GM19193 (cell line): ENCODE results near the gene CHST2.

Source experiments
- POLR2A ChIP-seq: IDR thresholded peaks from 4 replicates; pipeline ENCODE4 v1.6.1; 2011; ENCODE audit not compliant: insufficient read depth, insufficient read length; ENCODE audit errors: extremely low read depth

CHST2 gene

DNA sequence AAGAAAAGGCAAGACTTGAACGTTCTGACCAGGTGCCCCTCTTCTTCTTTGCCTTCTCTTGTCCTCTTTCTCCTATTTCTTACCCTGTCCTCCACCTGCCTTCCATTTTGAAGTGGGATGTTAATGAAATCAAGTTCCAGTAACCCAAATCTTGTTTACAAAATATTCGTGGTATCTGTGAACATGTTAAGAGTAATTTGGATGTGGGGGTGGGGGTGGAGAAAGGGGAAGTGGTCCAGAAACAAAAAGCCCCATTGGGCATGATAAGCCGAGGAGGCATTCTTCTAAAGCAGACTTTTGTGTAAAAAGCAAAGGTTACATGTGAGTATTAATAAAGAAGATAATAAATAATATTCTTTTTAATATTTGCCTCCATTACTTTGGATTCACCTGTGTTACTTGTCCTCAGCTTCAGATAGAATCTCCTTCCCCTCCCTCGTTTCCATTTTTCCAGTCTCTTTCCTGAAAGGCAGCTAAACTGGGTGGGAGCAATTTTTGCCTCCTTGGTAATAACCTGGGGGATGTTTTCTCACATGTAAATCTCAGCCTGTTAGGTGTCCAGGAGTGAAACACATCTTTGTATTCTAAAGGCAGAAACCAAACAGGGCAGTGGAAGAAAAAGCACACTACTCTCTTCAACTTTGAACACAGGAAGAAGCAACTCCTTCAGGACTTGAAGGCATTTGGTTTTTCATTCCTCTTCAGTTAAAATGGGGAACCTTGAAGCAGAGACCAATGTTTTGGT is 3.2 kb downstream of the CHST2 start:
- no peak for TF ChIP-seq POLR2A

GRCh38 chr3:143123353-143123984 is 3.9 kb downstream of the CHST2 start:
- TF ChIP-seq POLR2A: no peak

GRCh38 chr3:143124601-143125520 is 5.3 kb downstream of the CHST2 start:
- TF ChIP-seq POLR2A: no peak

DNA sequence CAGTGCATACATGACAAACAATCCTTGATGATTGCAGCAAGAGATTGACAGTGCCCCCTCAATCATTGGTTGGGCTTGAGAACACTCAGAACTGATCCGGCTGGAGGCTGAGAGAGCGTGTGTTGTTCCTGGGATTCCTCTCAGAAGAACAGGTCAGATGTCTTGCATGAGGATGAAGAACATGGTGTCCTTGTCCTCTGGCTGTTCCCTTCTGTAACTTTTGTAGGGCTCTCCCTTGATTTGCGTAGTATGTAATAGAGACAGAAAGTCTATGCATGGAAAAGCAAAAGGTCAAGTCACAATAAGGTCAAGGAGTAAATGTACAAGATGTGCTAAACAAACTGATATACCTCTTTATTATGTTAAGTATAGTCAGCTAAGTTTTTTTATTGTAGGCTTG is 8.2 kb downstream of the CHST2 start:
- TF ChIP-seq POLR2A: no peak

DNA sequence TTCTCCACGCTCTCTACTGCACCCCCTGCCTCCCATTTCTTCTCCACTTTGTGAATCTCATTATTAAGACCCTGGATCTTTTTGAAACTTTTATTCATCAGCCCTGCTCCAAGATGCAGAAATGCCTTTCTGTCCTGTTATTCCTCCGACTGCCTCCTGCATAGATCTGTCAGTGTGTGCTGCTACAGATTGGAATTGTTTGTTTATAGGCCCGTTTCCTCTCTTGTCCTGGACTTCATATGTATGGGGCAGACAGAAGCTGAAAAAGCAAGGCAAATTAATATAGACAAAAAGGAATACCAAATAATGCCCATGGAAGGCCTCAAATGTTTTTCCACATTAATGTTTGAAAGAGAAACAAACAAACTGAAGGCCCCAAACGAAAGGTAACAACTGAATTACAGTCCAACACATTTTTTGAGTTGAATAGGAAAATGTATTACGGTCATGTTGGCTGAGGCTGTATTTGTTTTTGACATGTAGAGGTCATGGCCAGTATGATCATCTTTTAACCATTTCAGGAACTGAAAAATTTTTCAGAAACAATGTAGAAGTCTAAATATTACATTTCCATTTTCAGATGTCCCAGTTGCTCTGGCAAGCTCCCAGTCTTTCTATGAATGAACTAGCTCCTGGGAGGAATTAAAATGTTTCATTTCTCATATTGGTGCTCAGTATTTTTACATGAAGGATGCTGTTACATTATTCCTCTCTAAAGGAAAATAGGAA is 8.8 kb downstream of the CHST2 start:
- no peak for TF ChIP-seq POLR2A

DNA sequence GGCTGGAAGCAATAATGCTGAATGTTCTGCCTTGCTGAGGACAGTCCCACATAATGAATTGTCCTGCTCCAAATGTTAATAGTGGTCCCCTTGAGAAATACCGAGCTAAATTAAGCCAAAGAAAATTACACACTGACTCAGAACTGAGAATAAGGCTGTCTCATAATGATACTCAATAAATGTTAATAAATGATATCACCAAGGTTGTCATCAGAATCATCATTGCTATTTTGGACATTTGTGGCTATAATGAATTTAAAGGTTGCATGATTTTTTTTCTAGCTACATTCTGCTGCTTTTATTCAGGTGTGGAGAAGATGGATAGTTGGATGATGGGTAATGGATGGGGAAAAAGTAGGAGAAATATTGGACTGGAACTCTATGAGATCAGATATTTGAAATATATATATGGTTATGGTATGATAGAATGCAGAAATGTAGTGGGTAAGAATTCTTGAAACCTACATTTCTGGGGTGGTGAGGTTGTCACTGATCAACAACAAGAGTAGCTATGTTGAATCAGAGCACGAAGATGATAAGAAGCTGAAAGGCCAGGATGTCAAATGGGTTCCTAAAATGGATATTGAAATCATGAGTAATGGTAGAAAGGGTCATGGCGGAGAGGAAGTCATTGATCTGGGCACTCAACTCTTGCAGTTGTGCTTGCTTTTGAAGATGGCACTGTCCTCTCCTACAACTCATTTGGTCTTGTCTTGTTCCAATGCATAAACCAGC is 12.8 kb downstream of the CHST2 start:
- TF ChIP-seq POLR2A: no peak

- TF ChIP-seq POLR2A: no peak
Measured at GRCh38 chr3:143134471-143134870, 14.9 kb downstream of the CHST2 start.

GRCh38 chr3:143135150-143135549 is 15.6 kb downstream of the CHST2 start:
- no peak for TF ChIP-seq POLR2A

- no peak for TF ChIP-seq POLR2A
Measured at GRCh38 chr3:143137435-143138036, 18.0 kb downstream of the CHST2 start.

GRCh38 chr3:143138953-143139352 is 19.4 kb downstream of the CHST2 start:
- TF ChIP-seq POLR2A: no peak

- TF ChIP-seq POLR2A: no peak
Measured at GRCh38 chr3:143139762-143140161, 20.2 kb downstream of the CHST2 start.

DNA sequence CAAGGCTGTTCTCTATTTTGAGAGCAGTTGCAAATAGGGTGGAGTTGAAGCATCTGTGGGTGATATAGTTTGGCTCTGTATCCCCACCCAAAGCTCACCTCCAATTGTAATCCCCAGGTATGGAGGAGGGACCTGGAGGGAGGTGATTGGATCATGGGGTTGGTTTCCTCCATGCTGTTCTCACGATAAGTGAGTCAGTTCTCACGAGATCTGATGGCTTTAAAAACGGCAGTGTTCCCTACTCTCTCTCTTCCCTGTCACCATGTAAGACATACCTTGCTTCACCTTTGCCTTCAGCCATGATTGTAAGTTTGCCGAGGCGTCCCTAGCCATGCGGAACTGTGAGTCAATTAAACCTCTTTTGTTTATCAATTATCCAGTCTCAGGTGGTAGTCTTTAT is 21.0 kb downstream of the CHST2 start:
- TF ChIP-seq POLR2A: no peak

GRCh38 chr3:143142354-143142753 is 22.8 kb downstream of the CHST2 start:
- TF ChIP-seq POLR2A: no peak

GRCh38 chr3:143145906-143146305 is 26.3 kb downstream of the CHST2 start:
- no peak for TF ChIP-seq POLR2A

DNA sequence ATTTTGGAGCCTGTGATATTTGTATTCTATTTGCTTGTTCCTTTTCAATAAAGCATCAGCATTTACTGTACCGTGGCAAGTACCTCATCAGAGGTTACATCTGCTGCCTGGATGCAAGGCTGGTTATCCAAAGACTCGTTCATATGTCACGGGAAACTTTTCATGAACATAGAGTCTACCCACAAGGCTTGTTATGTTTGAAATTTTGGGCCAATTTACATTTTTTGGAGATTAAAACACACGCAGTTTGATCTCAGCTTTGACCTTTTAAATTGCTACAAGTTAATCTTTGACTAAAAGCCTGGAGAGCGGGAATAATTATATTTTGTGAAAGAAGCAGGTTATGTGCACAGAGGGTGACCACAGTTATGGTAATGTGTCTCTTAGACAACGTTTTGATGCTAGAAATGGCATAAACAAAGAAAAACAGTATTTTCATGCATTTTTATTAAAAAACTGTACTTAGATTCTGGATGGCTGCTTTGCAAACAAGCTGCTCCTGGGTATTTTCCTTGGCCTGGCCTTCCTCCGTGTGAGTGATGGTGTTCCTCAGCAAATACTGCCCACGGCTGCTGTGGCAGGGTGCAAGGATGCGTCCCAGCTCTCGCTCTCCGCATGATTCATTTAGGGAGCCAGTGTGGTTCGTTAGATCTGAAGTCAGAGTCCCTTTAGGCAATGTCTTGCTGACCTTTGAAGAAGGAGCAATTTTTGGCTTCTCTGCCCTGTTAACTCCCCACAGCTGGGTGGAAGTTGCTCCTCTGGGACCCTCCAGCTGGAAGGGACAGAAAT is 27.1 kb downstream of the CHST2 start:
- TF ChIP-seq POLR2A: no peak
